Stimulated activated CD8-positive, alpha-beta memory T cell treated with anti-CD3 and anti-CD28 coated beads, Interleukin-12 subunit alpha, Interleukin-12 subunit beta, amount 100 ng/mL, for 24 hours (primary cell): ENCODE measurements around the gene CEP164.

ENCODE experiments used
- DNase-seq: peaks from one replicate; pipeline ENCODE4 v3.0.0-alpha.2; 2020; ENCODE audit errors: extremely low read depth

The CEP164 gene

DNA sequence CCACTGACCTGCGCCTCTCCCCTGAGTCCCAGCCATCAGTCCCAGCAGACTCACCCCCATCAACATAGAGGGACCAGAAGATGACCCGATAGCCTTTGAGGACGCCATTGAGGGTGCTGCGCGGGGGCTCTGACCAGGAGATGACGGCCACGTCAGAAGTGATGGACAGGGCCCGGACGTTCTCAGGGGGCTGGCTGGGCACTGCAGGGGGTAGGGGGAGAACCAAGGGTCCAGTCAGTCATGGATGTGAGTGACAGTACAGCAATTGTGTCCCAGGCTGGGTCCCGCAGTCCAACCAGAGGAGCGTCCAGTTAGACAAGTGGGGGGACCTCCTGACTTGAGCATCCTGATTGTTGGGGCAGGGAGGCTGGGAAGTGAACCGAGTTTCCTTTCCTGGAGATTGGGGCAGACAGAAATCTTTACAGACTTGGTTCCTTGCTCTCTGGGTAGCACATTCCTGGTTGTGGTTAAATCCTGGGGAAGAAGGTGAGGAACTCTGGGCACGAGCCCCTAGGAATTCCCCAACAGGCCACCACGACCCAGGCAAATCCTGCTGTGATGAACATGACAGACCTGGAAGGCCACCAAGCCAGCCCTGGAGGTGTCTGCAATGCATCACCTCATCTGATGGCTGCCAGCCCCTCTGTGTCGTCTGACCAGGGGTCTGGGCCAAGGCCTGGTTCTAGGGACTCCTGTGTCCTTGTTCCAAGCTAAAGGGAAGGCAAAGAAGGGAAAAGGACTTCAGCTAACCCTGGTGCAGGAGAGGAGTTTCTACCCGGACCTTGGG, 133.9 kb downstream of the CEP164 start:
- DNase-seq, result no peak

DNA sequence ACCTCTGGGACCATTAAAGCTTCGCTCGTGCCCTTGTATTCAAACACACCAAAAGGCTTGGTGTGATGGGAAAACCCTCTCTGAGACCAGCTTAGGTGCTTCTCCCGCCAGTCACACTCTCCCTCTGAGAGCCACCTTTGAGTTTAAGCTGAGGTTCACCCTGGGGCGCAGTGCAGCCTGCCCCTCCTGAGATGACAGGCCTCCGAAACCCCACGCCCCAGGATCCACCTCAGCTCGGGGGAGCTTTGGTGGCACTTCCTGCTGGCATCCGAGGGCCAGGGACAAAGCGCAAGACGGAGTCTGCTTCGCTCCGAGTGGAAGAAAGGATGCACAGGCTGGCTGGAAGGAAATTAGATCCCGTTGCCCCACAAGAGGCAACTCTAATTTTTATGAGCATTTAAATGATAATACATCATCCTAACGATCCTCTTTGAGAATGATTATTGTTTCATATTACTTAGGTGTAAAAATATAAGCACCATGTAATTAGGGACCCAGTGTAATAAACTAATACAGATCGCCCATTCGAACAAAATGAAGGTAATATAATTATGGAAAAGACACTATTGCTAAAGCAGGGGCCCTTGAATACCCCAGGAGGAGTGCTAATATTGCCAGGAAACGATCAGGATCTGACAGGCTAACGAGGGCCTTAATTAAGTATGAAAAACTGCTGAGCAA, 134.7 kb downstream of the CEP164 start:
- no peak for DNase-seq

DNA sequence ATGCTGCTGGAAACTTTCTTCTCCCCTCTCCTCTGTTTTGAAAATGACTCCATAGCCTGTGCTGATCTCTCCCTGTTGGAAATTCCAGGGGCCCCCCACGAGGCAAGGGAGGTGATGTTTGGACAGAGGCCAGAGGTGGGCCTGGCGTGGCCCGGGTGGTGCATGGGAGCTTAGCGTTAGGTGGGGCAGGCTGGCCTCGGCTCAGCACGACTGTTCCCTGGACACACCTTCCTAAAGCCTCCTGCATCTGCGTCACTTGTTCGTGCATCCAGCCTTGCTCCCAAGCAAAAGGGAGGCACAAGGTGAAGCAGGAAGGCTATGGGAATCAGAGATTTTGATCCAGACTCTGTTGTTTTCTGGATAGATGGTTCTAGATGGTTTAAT, 135.2 kb downstream of the CEP164 start:
- no peak for DNase-seq
